22Rv1 (cell line): ENCODE measurements around the gene CRYGA.

ENCODE experiments used
- H3K27ac ChIP-seq: fragments of 450-650 bp; 2 replicates; pipeline ENCODE4 v1.5.1; 2017
- ZFX ChIP-seq: fragments of 450-650 bp; IDR thresholded peaks from 2 replicates; pipeline ENCODE4 v1.6.1; 2017; ENCODE audit warnings: antibody characterized with exemption, borderline replicate concordance
- TF ChIP-seq, protein P1 (sequence below): fragments of 450-650 bp; IDR thresholded peaks from 2 replicates; pipeline ENCODE4 v1.5.1; 2017; ENCODE audit warnings: mild to moderate bottlenecking

The CRYGA gene

DNA sequence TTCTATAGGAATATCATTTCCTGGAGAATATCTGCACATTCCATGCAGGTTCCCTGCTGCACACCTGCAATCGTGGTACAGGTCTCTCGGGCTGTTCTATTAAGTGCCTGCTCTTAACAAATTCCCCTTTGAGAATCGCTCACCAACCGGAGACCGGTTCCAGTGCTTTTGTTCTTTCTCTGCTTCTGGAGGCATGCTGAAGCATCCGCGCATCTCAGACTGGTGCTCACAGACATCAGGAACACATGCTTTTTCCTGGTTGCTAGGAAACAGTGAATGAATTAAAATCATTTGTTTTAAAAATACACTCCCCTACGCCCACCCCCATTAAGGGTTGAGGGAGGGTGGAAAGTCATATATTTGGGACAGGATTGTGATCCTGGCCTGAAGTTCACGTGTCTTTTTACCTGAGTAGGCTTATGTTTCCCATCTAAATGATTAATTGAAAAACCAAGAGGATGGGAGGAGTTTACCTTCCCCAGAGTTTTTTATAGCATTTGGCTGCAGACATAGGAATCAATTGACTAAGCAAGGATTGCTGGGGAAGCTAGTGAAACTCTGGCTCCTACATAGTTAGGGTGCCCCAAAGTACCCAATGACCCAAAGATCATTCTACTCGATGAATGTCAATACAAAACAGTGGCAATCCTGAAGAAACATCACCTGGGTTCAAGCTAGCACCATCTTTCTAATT, 26.6 kb upstream of the CRYGA start, which contains the start of gene C2orf80:
Gene C2orf80, minus strand, starts transcription at position 221 of the 694 bp plus-strand sequence. CDS start 3,044 bp downstream, outside the sequence.
- no peak within 1 kb of the TSS for H3K27ac ChIP-seq
- TF ChIP-seq, protein P1, sequence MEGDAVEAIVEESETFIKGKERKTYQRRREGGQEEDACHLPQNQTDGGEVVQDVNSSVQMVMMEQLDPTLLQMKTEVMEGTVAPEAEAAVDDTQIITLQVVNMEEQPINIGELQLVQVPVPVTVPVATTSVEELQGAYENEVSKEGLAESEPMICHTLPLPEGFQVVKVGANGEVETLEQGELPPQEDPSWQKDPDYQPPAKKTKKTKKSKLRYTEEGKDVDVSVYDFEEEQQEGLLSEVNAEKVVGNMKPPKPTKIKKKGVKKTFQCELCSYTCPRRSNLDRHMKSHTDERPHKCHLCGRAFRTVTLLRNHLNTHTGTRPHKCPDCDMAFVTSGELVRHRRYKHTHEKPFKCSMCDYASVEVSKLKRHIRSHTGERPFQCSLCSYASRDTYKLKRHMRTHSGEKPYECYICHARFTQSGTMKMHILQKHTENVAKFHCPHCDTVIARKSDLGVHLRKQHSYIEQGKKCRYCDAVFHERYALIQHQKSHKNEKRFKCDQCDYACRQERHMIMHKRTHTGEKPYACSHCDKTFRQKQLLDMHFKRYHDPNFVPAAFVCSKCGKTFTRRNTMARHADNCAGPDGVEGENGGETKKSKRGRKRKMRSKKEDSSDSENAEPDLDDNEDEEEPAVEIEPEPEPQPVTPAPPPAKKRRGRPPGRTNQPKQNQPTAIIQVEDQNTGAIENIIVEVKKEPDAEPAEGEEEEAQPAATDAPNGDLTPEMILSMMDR: no peak
- TF ChIP-seq ZFX: no peak

DNA sequence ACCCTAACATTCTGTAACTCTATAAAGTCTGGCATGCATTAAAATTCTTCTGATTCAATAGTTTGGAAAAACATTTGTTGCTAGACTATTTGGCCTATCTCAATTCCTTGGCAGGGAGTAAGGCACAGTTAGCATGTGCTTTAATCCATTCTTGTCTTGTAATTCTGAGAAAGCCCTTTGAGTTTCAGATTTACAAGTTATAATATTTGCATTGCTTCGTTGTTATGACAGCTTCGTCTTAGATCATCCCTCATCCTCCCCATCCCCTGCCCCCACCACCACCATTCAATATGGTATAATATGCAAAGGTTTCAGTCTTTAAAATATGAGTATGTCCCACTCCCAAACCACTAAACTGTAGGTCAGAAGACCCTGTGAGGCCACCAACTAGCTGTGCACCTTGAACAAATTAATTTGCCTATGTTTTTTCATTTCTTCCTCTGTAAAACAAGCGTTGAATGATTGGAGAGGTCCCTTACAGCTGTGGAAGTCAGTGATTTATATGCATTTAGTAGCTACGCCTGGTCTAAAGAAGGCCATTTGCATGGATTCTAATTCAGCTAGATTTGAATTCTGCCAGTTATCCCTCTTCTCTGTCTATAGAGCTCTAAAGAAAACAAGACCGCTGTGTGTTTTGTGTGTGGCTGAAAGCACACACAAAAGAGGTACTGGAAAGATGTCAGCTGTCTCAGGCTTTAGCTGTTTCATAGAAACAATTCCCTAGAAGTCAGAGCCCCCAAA, 25.9 kb upstream of the CRYGA start:
- no peak overlapping the region for H3K27ac ChIP-seq
- TF ChIP-seq ZFX: no peak
- TF ChIP-seq, protein P1: no peak

DNA sequence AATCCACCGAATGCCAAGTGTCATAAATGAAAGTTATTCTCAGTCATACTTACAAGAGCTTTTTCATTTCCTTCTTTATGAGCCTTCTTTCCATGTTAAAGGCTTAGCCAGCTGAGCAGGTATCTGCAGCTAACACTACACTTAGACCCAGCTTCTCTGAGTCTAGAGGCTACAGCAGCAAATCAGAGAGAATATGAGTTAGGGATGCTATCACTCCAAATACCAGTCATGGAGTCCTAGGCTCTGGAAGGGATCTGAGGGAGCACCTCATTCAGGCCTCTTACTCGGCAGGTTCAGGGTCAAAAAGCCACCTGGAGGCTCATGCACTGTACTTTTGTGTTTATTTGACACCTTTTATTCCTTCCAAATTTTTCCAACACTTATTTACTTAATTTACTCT, 23.5 kb upstream of the CRYGA start:
- TF ChIP-seq, protein P1: no peak
- TF ChIP-seq ZFX: no peak
- H3K27ac ChIP-seq: no peak overlapping the region

DNA sequence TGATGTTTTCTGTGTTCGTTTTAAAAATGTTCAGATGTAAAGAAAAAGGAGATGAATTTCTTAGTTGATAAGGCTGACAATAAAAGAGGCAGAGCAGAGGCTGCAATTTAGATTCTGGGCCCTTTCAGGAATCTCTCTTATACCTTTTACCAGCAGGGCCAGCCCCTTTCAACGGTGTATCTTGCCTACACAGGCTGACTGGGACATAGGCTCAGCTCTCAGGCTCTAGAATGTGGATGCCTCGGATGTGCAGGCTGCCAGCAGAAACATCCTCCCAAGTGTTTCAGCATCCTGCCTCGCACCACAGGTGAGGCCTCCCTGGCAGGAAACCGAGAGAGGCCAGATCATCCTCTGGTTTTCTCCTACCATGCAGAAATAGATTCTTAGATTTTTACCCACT, 23.1 kb upstream of the CRYGA start:
- no peak overlapping the region for H3K27ac ChIP-seq

DNA sequence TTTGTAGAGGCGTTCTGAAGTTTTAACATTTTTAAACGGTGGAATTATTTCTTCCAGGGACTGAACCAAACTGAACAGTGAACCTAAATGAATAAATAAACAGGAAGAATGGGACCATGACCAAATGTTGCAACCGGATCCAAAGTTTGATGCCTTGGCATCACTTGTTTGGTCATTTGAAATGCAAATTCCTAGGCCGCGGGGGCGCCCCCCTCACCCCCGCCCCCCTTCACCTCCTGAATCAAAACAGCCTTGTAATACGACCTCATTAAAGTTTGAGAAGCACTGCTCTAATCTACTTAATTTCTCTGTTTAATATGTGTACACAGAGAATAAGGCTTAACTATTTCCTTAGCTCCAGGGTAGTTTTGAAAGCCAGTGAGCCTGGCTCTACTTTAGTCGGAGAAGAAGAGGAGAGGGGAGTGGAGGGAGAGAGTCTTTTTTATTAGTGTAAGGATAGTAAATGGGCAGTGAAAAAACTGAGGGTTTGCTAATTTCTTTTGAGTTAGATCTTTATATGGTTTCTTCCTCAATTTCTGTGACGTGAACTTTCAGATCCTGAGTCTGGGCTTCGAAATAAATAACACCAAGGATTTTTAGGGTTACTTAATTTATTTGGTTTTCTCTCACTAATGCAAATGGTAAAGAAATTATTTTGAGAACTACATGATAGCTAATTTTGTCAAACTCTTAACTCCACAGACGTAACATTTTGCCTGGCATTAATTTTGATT, 20.8 kb upstream of the CRYGA start:
- TF ChIP-seq ZFX: no peak
- TF ChIP-seq, protein P1: no peak
- no peak overlapping the region for H3K27ac ChIP-seq

More for the DNA sequence above, 23.1 kb upstream of the CRYGA start:
- TF ChIP-seq, protein P1: no peak
- TF ChIP-seq ZFX: no peak

DNA sequence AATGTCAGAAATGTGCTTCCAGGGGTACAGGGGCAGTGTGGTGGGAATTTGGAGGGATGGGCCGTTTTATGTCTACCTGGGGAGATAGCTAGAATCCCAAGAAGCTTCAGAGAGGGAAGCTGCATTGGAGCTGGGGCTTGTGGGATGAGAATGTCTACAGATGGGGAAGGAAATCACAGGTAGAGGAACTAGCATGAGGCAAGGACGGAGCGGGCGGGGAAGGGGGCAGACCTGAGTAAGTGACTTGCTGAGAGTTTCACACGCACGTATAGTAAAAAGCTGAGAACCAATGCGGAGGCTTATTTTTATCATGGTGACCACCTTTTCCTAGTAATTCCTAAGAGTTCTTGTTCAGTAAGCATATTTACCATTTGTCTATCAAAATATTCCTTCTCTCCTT, 20.1 kb upstream of the CRYGA start:
- TF ChIP-seq, protein P1: no peak
- no peak for TF ChIP-seq ZFX
- H3K27ac ChIP-seq: no peak overlapping the region
